PFSK-1 (cell line): ENCODE measurements around the gene ETS2.

ENCODE experiments used
- FOXP2 ChIP-seq: optimal IDR thresholded peaks from 2 replicates; pipeline ENCODE3; 2011; ENCODE audit warnings: borderline replicate concordance, control low read depth, inconsistent platforms; ENCODE audit not compliant: insufficient read depth; ENCODE audit errors: extremely low read length, extremely low read depth
- POLR2AphosphoS5 ChIP-seq: IDR thresholded peaks from 2 replicates; pipeline ENCODE4 v1.6.1; 2012; ENCODE audit warnings: low read depth, mild to moderate bottlenecking, control low read depth, low read length, moderate library complexity
- REST ChIP-seq, 2 experiments: IDR thresholded peaks; 2 replicates each; pipeline versions ENCODE4 v1.6.1 to v1.8.0; 2011 to 2012; ENCODE audit warnings: low read depth in 2 of 2, low read length in 2 of 2, control low read depth in 1 of 2, inconsistent platforms in 1 of 2, mild to moderate bottlenecking in 1 of 2, moderate library complexity in 1 of 2; ENCODE audit not compliant: insufficient read depth in 1 of 2
- SIN3A ChIP-seq: IDR thresholded peaks from 2 replicates; pipeline ENCODE4 v1.6.1; 2012; ENCODE audit warnings: mild to moderate bottlenecking, low read length, moderate library complexity, borderline replicate concordance; ENCODE audit not compliant: insufficient read depth
- TAF1 ChIP-seq: IDR thresholded peaks from 2 replicates; pipeline ENCODE4 v1.6.1; 2012; ENCODE audit warnings: low read length, control low read depth, borderline replicate concordance; ENCODE audit not compliant: insufficient read depth

GRCh38 chr21:38824124-38824822, 18.5 kb downstream of the ETS2 start:
- TF ChIP-seq POLR2AphosphoS5 (no peak), SIN3A (no peak), FOXP2 (no peak), REST (IDR thresholded peaks at IDR 0.05; ENCODE audit: insufficient read depth in 1 of 2, low read depth in 2 of 2, low read length in 2 of 2) (no peak), TAF1 (no peak)
